Right lobe of liver (tissue), 6 donors: ENCODE results near the gene PCDHGA6. TPM values are rescaled to one million over a fixed set of nuclear protein-coding genes. Genes with fewer than 3 reads are reported as not detected.

Source experiments
- ATAC-seq, 4 donors: fragments of 200-7000 bp; cut with Tn5 transposase; one replicate each; pipeline ENCODE4 v1.9.1; 2020; ENCODE audit warnings: mild to moderate bottlenecking in 4 of 4, moderate library complexity in 4 of 4
- DNase-seq, 3 donors: peaks; one replicate each; pipeline ENCODE4 v3.0.0-alpha.2; 2020
- H3K27ac ChIP-seq, 3 donors: fragments of 200-600 bp; one replicate each; pipeline ENCODE4 v1.8.0; 2022
- H3K27me3 ChIP-seq, 2 donors: fragments of 200-600 bp; one replicate each; pipeline ENCODE4 v1.8.0; 2022
- H3K36me3 ChIP-seq, 4 donors: fragments of 200-600 bp; sonication (generic) in 1 of 4; one replicate each; pipeline versions ENCODE4 v1.5.1 to v1.8.0; 2017 to 2022; ENCODE audit warnings: control low read depth in 1 of 4
- H3K4me1 ChIP-seq, 4 donors: fragments of 200-600 bp; sonication (generic) in 1 of 4; one replicate each; pipeline versions ENCODE4 v1.5.1 to v1.8.0; 2017 to 2022; ENCODE audit warnings: control low read depth in 1 of 4
- H3K4me3 ChIP-seq, 3 donors: fragments of 200-600 bp; one replicate each; pipeline ENCODE4 v1.8.0; 2022
- H3K9me3 ChIP-seq, 4 donors: fragments of 200-600 bp; sonication (generic) in 1 of 4; one replicate each; pipeline versions ENCODE4 v1.5.1 to v1.8.0; 2017 to 2022; ENCODE audit warnings: control low read depth in 1 of 4
- POLR2A ChIP-seq: fragments of 450-650 bp; IDR thresholded peaks from one replicate; pipeline ENCODE4 v1.6.1; 2017; ENCODE audit warnings: antibody characterized with exemption, mild to moderate bottlenecking
- WGBS: methylation state at CpG from one replicate; pipeline ENCODE4 v1.1.6; 2018; ENCODE audit warnings: low coverage, low lambda C conversion rate; ENCODE audit not compliant: insufficient coverage; ENCODE audit errors: missing lambda C conversion rate; 5-methylcytosine and 5-hydroxymethylcytosine counted together
- intact Hi-C, 2 donors: fragments of 100-400 bp; cut with DNase I; formaldehyde crosslinking; loops; one replicate each; pipeline versions ENCODE4 v1.11.2 to v1.14.1; 2022
- total RNA-seq, 6 experiments: library from RNA; depleted of rRNA in 2 of 6; stranded (reverse); fragments of >200 nt in 2 of 6; fragmentation: NEBNext Ultra II Directional in 3 of 6; extraction: Animal tissue kit (Norgen Biotek cat#: 25700) in 3 of 6; gene quantifications; one replicate each; pipeline versions ENCODE4 v1.1.0 to v1.2.4, GENCODE V29; 2016 to 2023
- TF ChIP-seq, protein P1 (sequence below), 4 donors: fragments of 200-600 bp in 3 of 4; fragments of 450-650 bp in 1 of 4; IDR thresholded peaks; one replicate each; pipeline versions ENCODE4 v1.5.1 to v1.8.0; 2016 to 2022; ENCODE audit warnings: antibody characterized with exemption in 4 of 4, mild to moderate bottlenecking in 2 of 4
- donor health status: DM: no; HTN: yes; CAD: no.
- donor health status: DM: no; HTN: no; CAD: no.
- donor health status: DM: no; HTN: no; CAD: no.
- donor health status: DM: no; HTN: yes; CAD: no.
- donor health status: DM: no; HTN: yes; CAD: no.

PCDHGA6 gene
- total RNA-seq, 6 experiments from 2014 or later, result 0.56 to 1.3 (median 0.89) TPM

DNA sequence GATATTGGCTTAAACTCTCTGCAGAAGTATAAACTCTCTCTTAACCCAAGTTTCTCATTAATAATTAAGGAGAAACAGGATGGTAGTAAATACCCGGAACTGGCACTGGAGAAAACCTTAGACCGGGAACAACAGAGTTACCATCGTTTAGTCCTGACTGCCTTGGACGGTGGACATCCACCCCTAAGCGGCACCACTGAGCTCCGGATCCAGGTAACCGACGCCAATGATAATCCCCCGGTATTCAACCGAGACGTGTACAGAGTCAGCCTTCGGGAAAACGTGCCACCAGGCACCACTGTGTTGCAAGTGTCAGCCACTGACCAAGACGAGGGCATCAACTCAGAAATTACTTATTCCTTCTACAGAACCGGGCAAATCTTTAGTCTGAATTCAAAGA lies 24.9 kb downstream of the PCDHGA6 start:
- Histone ChIP-seq H3K27ac (no peak overlapping the region), H3K4me1 (no peaks in the 10 kb centered on the region), H3K27me3 (no peaks in the 10 kb centered on the region), H3K36me3 (no peaks in the 10 kb centered on the region), H3K4me3 (no peak overlapping the region), H3K9me3 (peaks cover 0 to 17% (median 7%) of the 10 kb centered on the region in 4 donors)
- intact Hi-C loops, result no loop called here
- DNase-seq (no peak), ATAC-seq (no peak)
- TF ChIP-seq, protein P1, sequence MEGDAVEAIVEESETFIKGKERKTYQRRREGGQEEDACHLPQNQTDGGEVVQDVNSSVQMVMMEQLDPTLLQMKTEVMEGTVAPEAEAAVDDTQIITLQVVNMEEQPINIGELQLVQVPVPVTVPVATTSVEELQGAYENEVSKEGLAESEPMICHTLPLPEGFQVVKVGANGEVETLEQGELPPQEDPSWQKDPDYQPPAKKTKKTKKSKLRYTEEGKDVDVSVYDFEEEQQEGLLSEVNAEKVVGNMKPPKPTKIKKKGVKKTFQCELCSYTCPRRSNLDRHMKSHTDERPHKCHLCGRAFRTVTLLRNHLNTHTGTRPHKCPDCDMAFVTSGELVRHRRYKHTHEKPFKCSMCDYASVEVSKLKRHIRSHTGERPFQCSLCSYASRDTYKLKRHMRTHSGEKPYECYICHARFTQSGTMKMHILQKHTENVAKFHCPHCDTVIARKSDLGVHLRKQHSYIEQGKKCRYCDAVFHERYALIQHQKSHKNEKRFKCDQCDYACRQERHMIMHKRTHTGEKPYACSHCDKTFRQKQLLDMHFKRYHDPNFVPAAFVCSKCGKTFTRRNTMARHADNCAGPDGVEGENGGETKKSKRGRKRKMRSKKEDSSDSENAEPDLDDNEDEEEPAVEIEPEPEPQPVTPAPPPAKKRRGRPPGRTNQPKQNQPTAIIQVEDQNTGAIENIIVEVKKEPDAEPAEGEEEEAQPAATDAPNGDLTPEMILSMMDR (IDR thresholded peaks at IDR 0.05), result no peak
- no peak for TF ChIP-seq POLR2A
- 22% methylated on average over 7 of the region's 15 CpGs for WGBS

DNA sequence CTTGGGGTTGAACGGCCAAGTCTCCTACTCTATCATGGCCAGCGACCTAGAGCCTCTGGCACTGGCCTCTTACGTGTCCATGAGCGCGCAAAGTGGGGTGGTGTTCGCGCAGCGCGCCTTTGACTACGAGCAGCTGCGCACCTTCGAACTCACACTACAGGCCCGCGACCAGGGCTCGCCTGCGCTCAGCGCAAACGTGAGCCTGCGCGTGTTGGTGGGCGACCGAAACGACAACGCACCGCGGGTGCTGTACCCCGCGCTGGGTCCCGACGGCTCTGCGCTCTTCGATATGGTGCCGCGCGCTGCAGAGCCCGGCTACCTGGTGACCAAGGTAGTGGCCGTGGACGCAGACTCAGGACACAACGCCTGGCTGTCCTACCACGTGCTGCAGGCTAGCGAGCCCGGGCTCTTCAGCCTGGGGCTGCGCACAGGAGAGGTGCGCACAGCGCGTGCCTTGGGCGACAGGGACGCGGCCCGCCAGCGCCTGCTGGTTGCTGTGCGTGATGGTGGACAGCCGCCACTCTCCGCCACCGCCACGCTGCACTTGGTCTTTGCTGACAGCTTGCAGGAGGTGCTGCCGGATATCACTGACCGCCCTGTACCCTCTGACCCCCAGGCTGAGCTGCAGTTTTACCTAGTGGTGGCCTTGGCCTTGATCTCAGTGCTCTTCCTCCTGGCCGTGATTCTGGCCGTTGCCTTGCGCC lies 26.0 kb downstream of the PCDHGA6 start:
- Histone ChIP-seq H3K4me3 (no peak overlapping the region), H3K9me3 (peaks cover 0 to 22% (median 7%) of the 10 kb centered on the region in 4 donors), H3K4me1 (no peaks in the 10 kb centered on the region), H3K27ac (no peak overlapping the region), H3K27me3 (no peaks in the 10 kb centered on the region), H3K36me3 (no peaks in the 10 kb centered on the region)
- TF ChIP-seq, protein P1 (IDR thresholded peaks at IDR 0.05), result no peak
- ATAC-seq (no peak), DNase-seq (no peak)
- intact Hi-C loops, result loop anchor here in 1 of 2 donors (10.0 kb wide), 1 partner anchor 155 kb away; no protein-coding TSS in a partner anchor
- WGBS, result no CpG with 5 or more reads among the region's 61 CpGs

DNA sequence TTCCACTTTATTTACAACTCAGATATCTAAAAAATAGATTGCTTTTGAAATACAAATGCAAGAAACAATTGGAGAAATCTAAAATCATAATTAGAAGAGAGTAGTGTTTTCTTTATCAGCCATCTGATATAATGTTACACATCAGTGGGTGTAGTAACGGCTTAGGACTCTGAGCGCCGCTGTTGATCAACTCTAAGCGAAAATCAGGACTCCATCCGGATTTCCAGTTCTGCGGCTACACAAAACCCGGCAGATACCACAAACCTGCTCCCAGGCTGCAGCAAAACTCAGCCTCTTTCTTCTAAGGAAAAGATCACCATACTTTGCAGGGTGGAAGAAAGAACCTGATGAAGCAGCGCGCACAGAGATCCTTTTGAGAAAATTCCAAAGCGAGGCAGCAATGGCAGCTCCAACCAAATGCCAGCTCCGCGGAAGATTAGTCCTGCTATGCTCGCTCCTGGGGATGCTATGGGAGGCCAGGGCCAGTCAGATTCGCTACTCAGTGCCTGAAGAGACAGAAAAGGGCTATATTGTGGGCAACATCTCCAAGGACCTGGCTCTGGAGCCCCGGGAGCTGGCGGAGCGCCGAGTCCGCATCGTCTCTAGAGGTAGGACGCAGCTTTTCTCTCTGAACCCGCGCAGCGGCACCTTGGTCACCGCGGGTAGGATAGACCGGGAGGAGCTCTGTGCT lies 29.0 kb downstream of the PCDHGA6 start, which contains the start of gene PCDHGA9:
PCDHGA9 (plus strand) TSS at position 226 of the 691 bp plus-strand sequence; CDS start at position 401, 175 bp downstream.
- no peaks in the 10 kb centered on the region for H3K27me3 ChIP-seq
- peaks cover 0 to 22% (median 4%) of the 10 kb centered on the region in 4 donors for H3K9me3 ChIP-seq
- no peaks in the 10 kb centered on the region for H3K36me3 ChIP-seq
- intact Hi-C loops, result loop anchor here in 1 of 2 donors (10.0 kb wide), 1 partner anchor 152 kb away; no protein-coding TSS in a partner anchor
- DNase-seq (peak in 1 of 3 donors; percentile 45), ATAC-seq (peak; percentile 55 to 67 (median 62))
- WGBS, result 34% methylated on average over 27 of the region's 27 CpGs
- peak within 1 kb of the TSS in 1 of 3 donors; percentile 35 for H3K4me3 ChIP-seq
- no peaks in the 10 kb centered on the region for H3K4me1 ChIP-seq
- TF ChIP-seq, protein P1 (IDR thresholded peaks at IDR 0.05), result peak in 3 of 4 donors; percentile 25 to 40 (median 33)
- TF ChIP-seq POLR2A, result no peak
- no peak within 1 kb of the TSS for H3K27ac ChIP-seq

DNA sequence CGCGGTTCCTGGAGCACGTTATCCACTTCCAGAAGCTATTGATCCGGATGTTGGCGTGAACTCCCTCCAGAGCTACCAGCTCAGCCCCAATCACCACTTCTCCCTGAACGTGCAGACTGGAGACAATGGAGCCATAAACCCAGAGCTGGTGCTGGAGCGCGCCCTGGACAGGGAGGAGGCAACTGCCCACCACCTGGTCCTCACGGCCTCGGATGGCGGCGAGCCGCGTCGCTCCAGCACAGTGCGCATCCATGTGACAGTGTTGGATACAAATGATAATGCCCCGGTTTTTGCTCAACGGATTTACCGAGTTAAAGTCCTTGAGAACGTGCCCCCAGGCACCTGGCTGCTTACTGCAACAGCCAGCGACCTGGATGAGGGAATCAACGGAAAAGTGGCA lies 29.7 kb downstream of the PCDHGA6 start:
- 27% methylated on average over 17 of the region's 22 CpGs for WGBS
- no peak overlapping the region for H3K4me3 ChIP-seq
- H3K27ac ChIP-seq, result no peak overlapping the region
- intact Hi-C loops, result loop anchor here in 1 of 2 donors (10.0 kb wide), 1 partner anchor 151 kb away; no protein-coding TSS in a partner anchor
- H3K9me3 ChIP-seq, result peaks cover 0 to 22% (median 4%) of the 10 kb centered on the region in 4 donors
- ATAC-seq, result no peak
- H3K36me3 ChIP-seq, result no peaks in the 10 kb centered on the region
- H3K27me3 ChIP-seq, result no peaks in the 10 kb centered on the region
- no peaks in the 10 kb centered on the region for H3K4me1 ChIP-seq
- TF ChIP-seq, protein P1 (IDR thresholded peaks at IDR 0.05), result no peak
- TF ChIP-seq POLR2A, result no peak
- no peak for DNase-seq
